Coronary artery (tissue), 2 donors: ENCODE measurements around the gene LYVE1.

ENCODE experiments used
- DNase-seq: peaks from one replicate; pipeline ENCODE4 v3.0.0-alpha.2; 2017; ENCODE audit warnings: low spot score
- H3K27ac ChIP-seq, 2 donors: fragments of 200-600 bp; sonication (generic); one replicate each; pipeline ENCODE4 v1.5.1; 2016 to 2019
- H3K4me3 ChIP-seq: fragments of 200-600 bp; sonication (generic); 2 replicates; pipeline ENCODE4 v1.5.1; 2016; ENCODE audit warnings: mild to moderate bottlenecking, moderate library complexity
- CTCF ChIP-seq: fragments of 200-600 bp; sonication (generic); IDR thresholded peaks from one replicate; pipeline ENCODE4 v1.5.1; 2019; ENCODE audit warnings: antibody characterized with exemption

LYVE1 gene

GRCh38 chr11:10518891-10519290 is 49.6 kb downstream of the LYVE1 start:
- Histone ChIP-seq H3K27ac (no peak overlapping the region), H3K4me3 (no peak overlapping the region)
- TF ChIP-seq CTCF: no peak
- DNase-seq: no peak

GRCh38 chr11:10518123-10518522 is 50.3 kb downstream of the LYVE1 start:
- DNase-seq: no peak
- H3K4me3 ChIP-seq: no peak overlapping the region
- no peak for TF ChIP-seq CTCF
- H3K27ac ChIP-seq: no peak overlapping the region

- no peak for TF ChIP-seq CTCF
- no peak overlapping the region for H3K27ac ChIP-seq
- DNase-seq: no peak
Observed at GRCh38 chr11:10515418-10515817, 53.0 kb downstream of the LYVE1 start.

GRCh38 chr11:10514709-10515108 is 53.8 kb downstream of the LYVE1 start:
- TF ChIP-seq CTCF: no peak
- Histone ChIP-seq H3K27ac (peak overlapping the region; percentile 39 to 46), H3K4me3 (no peak overlapping the region)
- DNase-seq: no peak

More at GRCh38 chr11:10515418-10515817, 53.0 kb downstream of the LYVE1 start:
- H3K4me3 ChIP-seq: no peak overlapping the region

GRCh38 chr11:10514202-10514601 is 54.3 kb downstream of the LYVE1 start:
- TF ChIP-seq CTCF: no peak
- peak overlapping the region; percentile 6 to 39 for H3K27ac ChIP-seq
- no peak for DNase-seq
- H3K4me3 ChIP-seq: no peak overlapping the region

GRCh38 chr11:10511181-10511621 is 57.3 kb downstream of the LYVE1 start:
- DNase-seq: no peak
- no peak for TF ChIP-seq CTCF
- no peak overlapping the region for H3K4me3 ChIP-seq
- H3K27ac ChIP-seq: no peak overlapping the region
